Astrocyte (in vitro differentiated cells and primary cell): ENCODE results near the gene ERCC6L. TPM values are rescaled to one million over a fixed set of nuclear protein-coding genes. Genes with fewer than 3 reads are reported as not detected.
"Not testable (repeated sequence)": the region's sequence is repeated elsewhere in the genome, so short reads cannot be mapped to it uniquely, and the experiment has no call there.

Experiments used
- DNase-seq: peaks from one replicate; pipeline ENCODE4 v3.0.0-alpha.2; 2010; ENCODE audit warnings: low read depth
- FAIRE-seq: peaks from 2 replicates; lab custom pipeline; 2011; peaks lifted over from hg19 to GRCh38; lab: Jason Lieb, UNC
- H2AFZ ChIP-seq: 2 replicates; pipeline ENCODE4 v1.6.0; 2012; ENCODE audit warnings: low read depth, low read length, inconsistent platforms
- H3K27ac ChIP-seq: 2 replicates; pipeline ENCODE4 v1.5.1; 2011; ENCODE audit warnings: low read depth, low read length, inconsistent platforms
- H3K27me3 ChIP-seq: 2 replicates; pipeline ENCODE4 v1.6.0; 2011; ENCODE audit warnings: low read length, inconsistent platforms; ENCODE audit not compliant: insufficient read depth
- H3K36me3 ChIP-seq: 2 replicates; pipeline ENCODE4 v1.5.1; 2011; ENCODE audit warnings: low read length, inconsistent platforms; ENCODE audit not compliant: insufficient read depth
- H3K4me1 ChIP-seq: 2 replicates; pipeline ENCODE4 v1.5.1; 2011; ENCODE audit warnings: low read length, inconsistent platforms; ENCODE audit not compliant: insufficient read depth
- H3K4me2 ChIP-seq: 2 replicates; pipeline ENCODE4 v1.6.0; 2012; ENCODE audit warnings: low read length, inconsistent platforms
- H3K4me3 ChIP-seq: 2 replicates; pipeline ENCODE4 v1.5.1; 2011; ENCODE audit warnings: low read depth, mild to moderate bottlenecking, low read length, inconsistent platforms; ENCODE audit not compliant: insufficient read depth
- H3K79me2 ChIP-seq: 2 replicates; pipeline ENCODE4 v1.6.0; 2012; ENCODE audit warnings: mild to moderate bottlenecking, low read length, inconsistent platforms; ENCODE audit not compliant: insufficient read depth
- H3K9ac ChIP-seq: 2 replicates; pipeline ENCODE4 v1.6.0; 2012; ENCODE audit warnings: mild to moderate bottlenecking, low read length, inconsistent platforms
- H3K9me3 ChIP-seq: 2 replicates; pipeline ENCODE4 v1.5.1; 2012; ENCODE audit warnings: low read depth, mild to moderate bottlenecking, low read length, inconsistent platforms; ENCODE audit not compliant: insufficient read depth
- H4K20me1 ChIP-seq: 2 replicates; pipeline ENCODE4 v1.6.0; 2012; ENCODE audit warnings: low read length, inconsistent platforms; ENCODE audit not compliant: insufficient read depth
- H3K27ac Mint-ChIP-seq: one replicate; pipeline ENCODE4 v1.8.0; 2021; ENCODE audit warnings: mild to moderate bottlenecking, mixed read lengths; ENCODE audit not compliant: unreplicated experiment
- H3K27me3 Mint-ChIP-seq: one replicate; pipeline ENCODE4 v1.8.0; 2021; ENCODE audit warnings: low read depth, mixed read lengths; ENCODE audit not compliant: unreplicated experiment
- H3K36me3 Mint-ChIP-seq: one replicate; pipeline ENCODE4 v1.8.0; 2021; ENCODE audit warnings: low read depth, mixed read lengths; ENCODE audit not compliant: unreplicated experiment
- H3K4me1 Mint-ChIP-seq: one replicate; pipeline ENCODE4 v1.8.0; 2021; ENCODE audit warnings: low read depth, mixed read lengths; ENCODE audit not compliant: unreplicated experiment
- H3K4me3 Mint-ChIP-seq: one replicate; pipeline ENCODE4 v1.8.0; 2021; ENCODE audit warnings: mild to moderate bottlenecking, moderate library complexity, mixed read lengths; ENCODE audit not compliant: unreplicated experiment
- H3K9me3 Mint-ChIP-seq: one replicate; pipeline ENCODE4 v1.8.0; 2021; ENCODE audit warnings: mild to moderate bottlenecking, mixed read lengths; ENCODE audit not compliant: unreplicated experiment
- CTCF ChIP-seq: IDR thresholded peaks from 2 replicates; pipeline ENCODE4 v1.5.1; 2011; ENCODE audit warnings: low read depth, mild to moderate bottlenecking, inconsistent platforms, low read length, moderate library complexity; ENCODE audit not compliant: insufficient read depth
- EZH2 ChIP-seq: IDR thresholded peaks from 2 replicates; pipeline ENCODE4 v1.6.1; 2012; ENCODE audit warnings: mild to moderate bottlenecking, low read length, inconsistent platforms; ENCODE audit not compliant: insufficient read depth
- total RNA-seq: library from RNA; stranded (reverse); gene quantifications from 2 replicates; pipeline ENCODE4 v1.2.1, GENCODE V29; 2021

ERCC6L gene
- total RNA-seq, 1 donor from 2014 or later: 1.0 TPM

- Mint-ChIP-seq H3K9me3 (no peaks in the 10 kb centered on the region), H3K27ac (no peak within 1 kb of the TSS), H3K4me1 (no peaks in the 10 kb centered on the region), H3K4me3 (no peak within 1 kb of the TSS), H3K27me3 (no peaks in the 10 kb centered on the region), H3K36me3 (no peaks in the 10 kb centered on the region)
- no peaks in the 10 kb centered on the region for H3K27me3 ChIP-seq
- peak within 1 kb of the TSS; percentile 98 for H3K9ac ChIP-seq
- no peaks in the 10 kb centered on the region for H3K9me3 ChIP-seq
- no peaks in the 10 kb centered on the region for H4K20me1 ChIP-seq
- H3K79me2 ChIP-seq: peaks cover 23% of the 10 kb centered on the region
- peak within 1 kb of the TSS; percentile 81 for H3K27ac ChIP-seq
- peak; percentile 88 for FAIRE-seq
- TF ChIP-seq EZH2 (no peak), CTCF (no peak)
- peak within 1 kb of the TSS; percentile 77 for H2AFZ ChIP-seq
- peak; percentile 95 for DNase-seq
- peak within 1 kb of the TSS; percentile 93 for H3K4me3 ChIP-seq
- H3K4me1 ChIP-seq: peaks cover 13% of the 10 kb centered on the region
- peak within 1 kb of the TSS; percentile 91 for H3K4me2 ChIP-seq
- H3K36me3 ChIP-seq: no peaks in the 10 kb centered on the region
These were observed 57.4 kb downstream of the ERCC6L start, which contains the start of gene PIN4 for GRCh38 chrX:72181178-72182125. Gene PIN4, plus strand, starts transcription at chrX:72181757. Its CDS starts 29 bp downstream, at chrX:72181786.

GRCh38 chrX:72180539-72180938 is 58.3 kb downstream of the ERCC6L start:
- no peak overlapping the region for H3K4me3 Mint-ChIP-seq
- no peaks in the 10 kb centered on the region for H3K27me3 ChIP-seq
- peak overlapping the region; percentile 91 for H3K4me2 ChIP-seq
- no peaks in the 10 kb centered on the region for H3K4me1 Mint-ChIP-seq
- peak overlapping the region; percentile 72 for H2AFZ ChIP-seq
- no peak for TF ChIP-seq EZH2
- no peak for TF ChIP-seq CTCF
- peaks cover 13% of the 10 kb centered on the region for H3K4me1 ChIP-seq
- no peaks in the 10 kb centered on the region for H3K36me3 ChIP-seq
- H3K9ac ChIP-seq: peak overlapping the region; percentile 98
- peaks cover 23% of the 10 kb centered on the region for H3K79me2 ChIP-seq
- peak overlapping the region; percentile 93 for H3K4me3 ChIP-seq
- no peaks in the 10 kb centered on the region for H3K9me3 ChIP-seq
- peaks cover 3% of the 10 kb centered on the region for H3K36me3 Mint-ChIP-seq
- DNase-seq (no peak), FAIRE-seq (no peak)
- H3K9me3 Mint-ChIP-seq: no peaks in the 10 kb centered on the region
- H4K20me1 ChIP-seq: no peaks in the 10 kb centered on the region
- no peak overlapping the region for H3K27ac Mint-ChIP-seq
- H3K27ac ChIP-seq: peak overlapping the region; percentile 81
- H3K27me3 Mint-ChIP-seq: no peaks in the 10 kb centered on the region

- Histone ChIP-seq H2AFZ (no peak overlapping the region), H3K4me2 (no peak overlapping the region), H3K27me3 (no peaks in the 10 kb centered on the region), H3K4me3 (no peak overlapping the region), H3K27ac (no peak overlapping the region), H4K20me1 (no peaks in the 10 kb centered on the region), H3K36me3 (no peaks in the 10 kb centered on the region), H3K9me3 (no peaks in the 10 kb centered on the region), H3K79me2 (peaks cover 4% of the 10 kb centered on the region), H3K9ac (no peak overlapping the region), H3K4me1 (peaks cover 6% of the 10 kb centered on the region)
- no peak for DNase-seq
- Mint-ChIP-seq H3K27me3 (no peaks in the 10 kb centered on the region), H3K4me3 (no peak overlapping the region), H3K9me3 (peaks cover 3% of the 10 kb centered on the region), H3K36me3 (peaks cover 3% of the 10 kb centered on the region), H3K27ac (no peak overlapping the region), H3K4me1 (no peaks in the 10 kb centered on the region)
- FAIRE-seq: no peak
- no peak for TF ChIP-seq CTCF
- TF ChIP-seq EZH2: no peak
These were observed 61.8 kb downstream of the ERCC6L start for GRCh38 chrX:72176981-72177380.

GRCh38 chrX:72176289-72176688 is 62.5 kb downstream of the ERCC6L start:
- not testable (repeated sequence) for H4K20me1 ChIP-seq, H3K27ac ChIP-seq, DNase-seq, H3K27me3 ChIP-seq, H3K79me2 ChIP-seq, H3K27ac Mint-ChIP-seq, H3K9me3 ChIP-seq, FAIRE-seq, H3K4me1 ChIP-seq, H3K4me2 ChIP-seq, H3K36me3 Mint-ChIP-seq, H3K27me3 Mint-ChIP-seq, H2AFZ ChIP-seq, H3K4me3 Mint-ChIP-seq, H3K4me3 ChIP-seq, H3K9me3 Mint-ChIP-seq, H3K36me3 ChIP-seq, H3K9ac ChIP-seq, H3K4me1 Mint-ChIP-seq
